NOMO-1 treated with DMSO at 0.1 percent for 48 hours (cell line): ENCODE data around the gene JMJD4.

Experiments used
- DNase-seq: peaks from one replicate; lab custom pipeline; 2025; ENCODE audit not compliant: unreplicated experiment; lab: John Stamatoyannopoulos, UW

JMJD4 gene

DNA sequence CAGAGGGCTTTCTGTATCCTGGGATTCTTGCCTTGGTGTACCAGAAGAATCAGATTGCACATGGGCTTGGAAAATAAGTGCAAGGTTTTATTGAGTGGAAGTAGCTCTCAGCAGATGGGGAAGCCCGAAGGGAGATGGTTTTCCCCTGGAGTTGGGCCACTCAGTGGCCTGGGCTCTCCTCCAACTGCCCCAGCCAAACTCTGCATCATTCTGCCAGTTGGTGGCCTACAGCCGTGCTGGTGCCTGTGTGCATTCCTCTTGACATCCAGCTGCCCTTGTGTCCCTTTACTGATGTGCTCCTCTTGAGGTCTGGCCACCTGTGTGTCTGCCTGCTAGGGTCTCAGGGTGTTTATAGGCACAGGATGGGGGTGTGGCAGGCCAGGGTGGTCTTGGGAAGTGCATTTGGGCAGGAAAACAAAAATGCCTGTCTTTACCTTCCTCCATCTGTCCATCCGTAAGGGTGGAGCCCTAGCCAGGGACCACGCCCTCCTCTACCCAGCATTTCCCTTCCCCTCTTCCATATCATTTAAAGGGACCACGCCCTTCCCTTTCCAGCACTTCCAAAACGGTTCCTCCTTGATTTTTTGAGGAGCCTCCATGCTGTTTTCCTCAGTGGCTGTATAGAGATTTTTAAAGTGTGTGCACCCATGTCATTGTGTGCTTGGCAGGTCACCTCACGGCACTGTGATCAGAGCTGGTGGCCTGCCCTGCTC is 19.1 kb upstream of the JMJD4 start:
- no peak for DNase-seq

DNA sequence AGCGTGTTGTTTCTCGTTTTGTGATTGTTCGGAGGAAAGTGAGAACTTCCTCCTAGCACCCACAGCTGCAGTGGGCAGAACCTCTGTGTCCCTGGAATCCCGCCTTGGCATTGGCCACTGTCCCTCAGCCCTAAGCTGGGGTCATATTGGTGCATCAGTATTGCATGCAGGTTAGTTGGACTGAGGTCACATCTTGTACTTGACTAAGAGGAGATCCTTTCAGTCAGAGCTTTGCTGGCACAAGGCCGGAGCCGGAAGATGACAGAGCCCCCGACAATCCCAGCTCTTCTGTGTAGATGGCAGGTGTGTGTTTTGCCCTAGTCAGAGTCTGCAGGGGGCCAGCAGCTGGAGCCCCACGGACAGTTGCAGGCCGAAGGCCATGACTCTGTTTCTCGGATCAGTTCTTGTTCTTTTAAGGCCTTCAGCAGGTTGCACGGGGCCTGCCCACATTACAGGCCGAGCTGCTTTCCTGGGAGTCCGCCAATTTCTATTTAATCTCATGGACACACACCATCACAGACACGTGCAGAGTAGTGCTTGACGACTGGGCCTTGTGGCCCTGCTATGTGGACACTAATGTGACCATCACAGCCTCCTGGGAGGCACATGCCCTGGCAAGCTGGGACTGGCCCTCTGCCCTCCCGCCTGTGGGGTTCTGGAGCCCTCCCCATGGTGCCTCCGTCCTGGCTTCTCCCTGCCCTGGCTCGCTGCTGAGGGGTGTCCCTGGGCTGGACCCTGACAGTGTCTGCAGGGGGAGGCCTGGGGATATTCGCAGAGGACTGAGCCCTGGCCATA is 15.0 kb upstream of the JMJD4 start:
- DNase-seq: no peak

DNA sequence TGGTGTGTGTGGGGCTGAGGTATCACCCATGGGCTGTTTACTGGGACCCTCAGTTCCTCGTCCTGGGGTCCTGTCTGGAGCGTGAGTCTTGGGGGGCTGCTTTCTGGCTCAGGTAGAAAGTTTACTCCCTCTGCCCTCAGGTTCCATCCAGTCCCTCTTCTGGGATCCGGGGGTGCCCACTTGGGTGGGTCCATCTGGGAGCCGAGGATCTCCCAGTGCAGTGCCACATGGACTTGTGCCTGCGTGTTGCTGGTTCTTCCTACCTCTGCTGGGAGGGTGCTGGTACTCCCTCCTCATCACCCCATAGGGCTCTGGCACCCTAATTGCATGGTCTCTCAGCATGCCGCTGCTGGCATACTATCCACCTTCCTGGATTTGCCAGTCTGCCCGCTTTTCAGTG is 14.1 kb upstream of the JMJD4 start:
- DNase-seq: no peak

DNA sequence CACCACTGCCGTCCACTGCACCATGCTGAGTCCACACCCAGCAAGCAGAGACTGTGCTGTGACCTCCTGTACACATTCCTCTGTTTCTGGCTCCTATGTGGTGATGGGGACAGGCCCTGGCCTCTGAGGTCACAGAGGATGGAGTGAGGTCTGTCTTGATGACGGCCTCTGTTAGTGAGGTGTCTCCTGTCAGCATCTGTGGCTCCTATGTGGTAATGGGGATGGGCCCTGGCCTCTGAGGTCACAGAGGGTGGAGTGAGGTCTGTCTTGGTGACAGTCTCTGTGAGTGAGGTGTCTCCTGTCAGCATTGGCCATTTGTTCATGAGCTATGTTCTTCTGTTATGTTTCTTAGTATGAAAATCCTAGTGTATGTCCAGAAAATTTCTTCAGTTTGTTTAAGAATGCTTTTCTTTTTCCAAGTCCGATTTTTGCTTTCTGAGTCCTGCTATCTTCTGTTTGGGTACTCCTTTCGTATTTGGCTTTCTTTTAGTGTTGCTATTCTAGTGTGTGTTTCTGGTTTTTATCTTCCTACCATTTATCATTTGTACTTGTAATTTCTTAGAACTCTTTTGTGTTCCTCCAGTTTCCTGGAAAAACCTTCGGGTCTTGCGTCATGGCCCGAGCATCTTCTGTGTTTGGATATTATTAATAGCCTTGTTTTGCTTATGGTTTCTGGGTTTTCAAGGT is 13.5 kb upstream of the JMJD4 start:
- no peak for DNase-seq

DNA sequence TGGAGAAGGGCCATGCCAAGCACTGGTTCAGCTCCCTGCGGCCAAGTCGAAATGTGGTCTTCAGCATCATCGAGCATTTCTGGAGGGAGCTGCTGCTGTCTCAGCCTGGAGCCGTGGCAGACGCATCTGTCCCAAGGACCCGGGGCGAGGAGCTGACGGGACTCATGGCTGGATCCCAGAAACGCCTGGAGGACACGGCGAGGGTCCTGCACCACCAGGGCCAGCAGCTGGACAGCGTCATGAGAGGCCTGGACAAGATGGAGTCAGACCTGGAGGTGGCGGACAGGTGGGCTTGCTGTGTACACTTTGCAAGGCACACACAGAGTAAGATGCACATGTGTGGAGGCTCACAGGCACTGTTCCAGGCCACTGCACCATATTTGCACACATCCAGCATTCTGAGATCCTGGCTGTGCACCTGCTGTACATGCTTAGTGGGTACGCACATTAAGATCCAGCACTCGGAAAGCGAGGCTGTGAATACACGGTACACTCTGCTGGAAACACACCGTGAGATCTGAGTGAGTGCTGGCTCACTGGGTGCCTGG is 12.9 kb upstream of the JMJD4 start:
- no peak for DNase-seq

DNA sequence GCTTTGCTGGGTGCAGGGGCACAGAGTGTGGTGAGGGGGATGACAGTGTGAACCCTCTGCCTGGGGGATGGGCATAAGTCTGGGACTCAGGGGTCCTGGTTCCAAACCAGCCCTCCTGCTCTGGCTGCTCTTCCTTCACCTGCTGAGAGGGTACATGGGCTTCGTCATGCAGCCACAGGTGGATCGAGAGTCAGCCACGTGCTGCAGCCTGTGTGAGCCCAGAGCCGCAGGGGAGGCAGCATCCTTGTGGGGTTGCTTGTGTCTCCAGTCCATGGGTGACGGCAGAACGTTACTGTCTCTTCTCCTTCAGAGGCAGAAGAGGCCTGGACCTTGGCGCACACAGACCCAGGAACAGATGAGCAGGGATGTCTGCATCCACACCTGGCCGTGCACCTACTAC is 12.3 kb upstream of the JMJD4 start:
- DNase-seq: no peak

DNA sequence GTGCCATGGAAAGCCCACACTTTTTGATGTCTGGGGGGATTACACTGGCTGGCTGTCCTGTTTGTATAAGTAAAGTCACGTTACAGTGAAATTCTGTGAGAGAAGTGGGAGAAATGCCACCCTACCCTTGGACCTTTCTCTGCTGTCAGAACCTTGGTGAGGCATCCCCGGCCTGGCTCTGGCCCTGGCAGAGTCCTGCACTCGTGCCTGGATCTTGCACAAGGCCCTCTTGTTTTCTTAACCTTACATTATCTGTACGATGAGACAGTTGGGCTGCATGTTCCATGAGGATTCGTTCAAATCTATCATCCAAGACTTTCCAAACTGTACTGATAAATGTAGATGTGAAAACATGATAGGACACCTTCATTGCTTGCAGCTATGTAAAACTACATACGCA is 11.6 kb upstream of the JMJD4 start:
- no peak for DNase-seq

DNA sequence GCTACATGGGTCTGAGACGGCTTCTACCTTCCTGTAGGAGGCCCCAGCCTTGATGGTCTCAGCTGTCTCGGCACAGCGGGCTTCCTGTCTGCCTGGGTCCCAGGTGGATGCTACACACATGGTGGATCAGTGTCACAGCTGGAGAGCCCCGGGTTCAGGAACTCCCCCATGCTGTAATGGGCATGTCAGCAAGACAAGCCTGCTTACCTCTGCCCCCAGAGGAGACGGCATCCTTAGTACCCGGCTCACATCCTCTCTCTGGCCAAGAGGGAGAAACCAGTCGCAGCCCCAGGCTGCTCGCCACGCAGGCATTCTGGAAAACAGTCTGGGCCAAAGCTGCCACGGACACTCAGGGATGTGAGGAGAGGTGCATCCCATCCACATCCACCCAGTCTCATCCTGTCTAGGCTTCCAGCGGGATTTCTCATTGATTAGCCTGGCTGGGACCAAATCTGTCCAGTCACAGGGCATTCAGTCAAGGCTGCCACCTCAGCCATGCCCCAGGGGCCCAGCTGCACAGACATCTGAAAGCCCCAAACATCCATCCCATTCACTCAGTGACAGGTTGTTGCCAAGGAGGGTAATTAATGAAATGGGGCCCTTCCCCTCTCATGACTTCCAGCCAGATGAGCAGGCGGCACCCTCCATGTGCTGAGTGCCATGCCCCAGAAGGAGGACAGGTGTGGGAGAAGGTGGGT is 10.6 kb upstream of the JMJD4 start:
- DNase-seq: no peak

DNA sequence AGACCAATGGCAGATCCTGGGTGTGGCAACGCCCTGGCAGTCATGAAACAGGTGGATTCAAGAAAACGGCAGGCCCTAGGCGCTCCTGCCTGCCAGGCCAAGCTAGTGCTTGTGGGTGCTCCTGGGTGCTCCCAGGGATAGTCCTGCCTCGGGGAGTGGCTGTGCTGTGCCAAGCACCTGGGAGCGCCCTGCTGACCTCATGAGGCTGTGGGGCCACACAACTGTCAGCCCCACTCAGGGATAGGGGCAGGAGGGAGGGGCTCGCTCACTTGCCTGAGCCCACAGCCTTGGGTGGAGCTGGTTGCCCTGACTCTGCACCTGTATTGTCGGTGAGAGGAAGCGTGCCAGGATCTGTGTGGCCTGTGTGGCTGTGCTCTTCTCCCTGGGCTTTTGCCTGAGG is 9.6 kb upstream of the JMJD4 start:
- DNase-seq: no peak

DNA sequence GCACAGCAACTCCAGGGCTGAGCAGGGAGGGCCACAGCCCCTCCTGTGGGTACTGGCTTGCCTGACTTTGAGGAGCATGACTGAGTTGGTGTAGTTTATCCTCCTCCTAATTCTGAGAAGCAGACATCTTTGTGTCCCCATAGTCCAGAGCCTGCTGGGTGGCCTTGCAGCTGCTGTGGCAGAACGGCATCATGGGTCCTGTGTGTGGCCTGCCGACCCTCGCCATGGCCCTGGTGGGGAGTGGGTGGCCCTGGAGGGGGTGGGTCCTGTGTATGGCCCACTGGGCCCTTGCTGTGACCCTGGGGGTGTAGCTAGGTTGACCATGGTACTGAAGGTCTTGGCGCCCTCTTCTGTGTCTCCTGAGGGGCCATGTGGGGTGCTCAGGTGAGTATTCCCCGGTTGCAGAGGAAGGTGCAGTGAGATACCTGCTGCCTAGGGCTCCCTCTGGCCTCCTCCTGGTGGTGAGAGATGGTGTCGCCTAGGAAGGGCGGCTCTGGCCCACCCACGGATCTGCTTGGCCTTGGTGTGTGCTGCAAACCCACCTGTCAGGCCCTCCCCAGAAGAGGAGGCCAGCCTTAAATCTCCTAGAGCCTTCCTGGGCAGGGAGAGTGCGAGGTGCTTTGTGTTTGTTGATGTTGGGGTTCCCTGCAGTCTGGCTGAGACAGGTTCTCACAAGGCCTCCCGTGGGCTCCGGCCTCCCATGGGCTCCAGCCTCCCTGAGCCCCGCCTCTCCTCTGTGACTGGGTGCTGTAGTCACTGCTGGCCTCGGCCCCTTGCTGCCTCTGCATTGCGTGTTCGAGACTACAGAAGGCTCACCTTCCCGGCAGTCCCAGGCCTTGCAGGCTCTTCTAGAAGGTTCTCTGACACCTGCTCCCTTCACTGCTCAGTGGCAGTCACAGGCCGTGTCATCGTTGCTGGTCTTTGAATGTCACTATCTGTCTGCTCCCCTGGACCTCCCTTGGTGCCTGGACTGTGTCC is 7.9 kb upstream of the JMJD4 start:
- DNase-seq: no peak

DNA sequence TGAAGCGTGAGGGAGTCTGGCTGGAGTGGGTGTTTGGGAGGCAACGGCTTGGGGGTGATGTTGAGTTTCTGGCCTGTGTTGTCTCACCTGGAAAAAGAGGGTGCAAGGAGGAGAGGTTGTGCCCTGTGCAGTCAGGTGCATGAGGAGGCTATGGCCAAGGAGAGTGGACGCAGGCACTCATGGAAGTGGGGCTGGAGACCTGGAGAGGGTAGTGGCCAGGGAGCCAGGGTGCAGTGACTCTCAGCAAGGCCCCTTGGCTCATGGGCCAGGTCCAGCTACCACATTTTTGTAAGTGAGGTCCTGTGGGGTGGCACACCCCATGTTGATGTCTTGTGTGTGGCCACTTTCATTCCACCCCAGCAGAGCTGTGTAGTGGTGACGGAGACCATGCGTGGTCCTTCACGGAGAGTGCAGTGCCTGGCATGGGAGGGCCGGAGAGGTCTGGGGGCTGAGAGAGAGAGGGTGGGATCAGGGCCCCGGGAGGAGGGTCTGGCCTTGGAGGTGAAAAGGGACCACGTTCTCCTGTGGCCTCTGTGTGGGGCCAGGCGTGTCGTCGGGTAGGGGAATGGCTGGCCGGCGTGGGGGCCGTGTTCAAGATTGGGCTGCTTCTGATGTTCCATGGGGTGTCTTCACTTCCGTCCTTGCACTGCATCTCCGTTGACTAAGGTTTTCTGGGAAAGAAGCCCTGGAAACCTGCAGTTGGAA is 6.2 kb upstream of the JMJD4 start:
- no peak for DNase-seq

DNA sequence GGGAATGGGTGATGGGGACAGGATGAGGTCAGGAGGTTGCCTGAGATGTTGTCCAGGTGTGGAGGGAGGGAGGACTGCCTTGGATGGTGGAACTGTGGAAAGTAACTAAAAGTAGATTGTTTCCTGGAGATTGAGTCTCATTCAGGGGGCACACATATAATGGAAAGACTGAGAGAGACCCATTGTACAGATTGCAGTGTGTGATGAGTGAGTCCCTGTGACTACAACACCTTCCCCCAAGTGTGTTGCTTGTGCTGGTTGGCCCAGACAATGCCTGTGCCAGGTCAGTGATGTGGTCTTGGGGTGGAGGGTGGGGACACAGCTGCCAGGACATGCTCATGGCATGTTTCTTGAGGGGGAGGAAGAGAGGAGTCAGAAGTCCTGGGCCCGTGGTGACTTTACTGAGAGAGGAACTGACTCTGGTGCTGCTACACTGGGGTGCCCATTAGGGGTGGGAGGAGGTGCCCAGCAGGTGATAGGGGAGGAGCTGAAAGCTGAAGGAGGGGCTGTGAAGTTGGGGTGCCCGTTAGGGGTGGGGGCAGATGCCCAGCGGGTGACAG is 5.4 kb upstream of the JMJD4 start:
- DNase-seq: no peak

DNA sequence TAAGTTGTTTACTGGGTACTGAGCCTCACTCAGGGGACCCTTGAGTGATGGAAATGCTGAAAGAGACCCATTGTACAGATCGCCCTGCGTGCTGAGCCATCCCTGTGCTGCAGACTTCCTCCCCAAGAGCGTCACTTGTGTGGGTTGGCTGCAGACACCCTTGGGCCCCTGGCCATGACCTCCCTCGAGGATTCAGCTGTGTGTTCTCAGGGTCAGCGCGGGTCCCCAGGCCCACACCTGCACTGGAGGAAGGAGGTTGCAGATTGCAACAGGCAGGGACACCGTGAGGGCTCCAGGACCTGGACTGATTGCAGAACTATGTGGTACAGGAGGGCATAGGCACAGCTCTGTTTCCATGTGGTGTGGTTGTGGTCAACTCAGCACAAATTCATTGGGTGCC is 4.5 kb upstream of the JMJD4 start:
- DNase-seq: no peak

DNA sequence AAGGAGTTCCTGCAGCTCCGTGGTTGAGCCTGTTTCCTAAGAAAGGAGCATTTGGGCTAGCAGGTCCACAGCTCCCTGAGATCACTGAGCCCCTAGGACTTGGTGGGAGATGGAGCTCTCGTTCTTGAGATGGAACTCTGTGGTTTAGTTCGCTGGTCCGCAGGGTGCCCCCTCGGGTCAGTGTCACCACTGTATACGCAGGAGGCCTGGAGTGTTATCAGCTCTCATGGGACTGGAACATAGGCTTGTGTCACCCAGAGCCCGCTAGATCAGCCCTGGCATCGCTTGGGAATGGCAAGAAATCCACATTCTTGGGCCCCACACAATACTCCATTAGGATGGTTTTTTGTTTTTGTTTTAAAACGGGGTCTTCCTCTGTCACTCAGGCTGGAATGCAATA is 3.7 kb upstream of the JMJD4 start:
- no peak for DNase-seq

DNA sequence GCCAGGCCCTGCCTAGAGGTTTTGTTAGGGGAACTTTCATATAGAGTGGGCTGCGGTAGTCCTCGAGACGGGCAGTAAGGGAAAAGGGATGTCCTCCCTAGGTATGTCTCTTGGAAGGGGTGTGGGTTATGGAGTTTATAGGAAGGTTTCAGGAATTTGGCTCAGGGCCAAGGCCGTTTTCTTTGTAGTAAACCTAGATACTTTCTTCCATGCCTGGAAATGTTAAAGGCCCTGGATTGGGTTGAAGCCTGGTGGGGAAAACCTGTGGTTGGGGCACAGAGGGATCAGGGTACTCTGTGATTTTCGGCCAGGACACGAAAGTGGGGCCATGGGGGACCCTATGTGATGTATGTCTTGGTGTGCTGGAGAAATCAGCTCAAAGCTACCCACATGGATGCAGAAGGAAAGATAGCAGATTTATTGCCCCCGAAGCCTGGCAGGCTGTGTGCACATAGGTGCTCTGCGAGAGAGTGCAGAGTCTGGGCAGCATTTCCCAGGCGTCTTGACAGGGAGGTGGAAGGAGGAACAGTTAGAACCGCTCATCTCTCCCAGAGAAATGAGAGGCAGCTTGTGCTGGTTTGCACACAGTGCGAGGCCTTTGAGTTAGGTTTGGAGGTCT is 1.8 kb upstream of the JMJD4 start:
- DNase-seq: no peak

DNA sequence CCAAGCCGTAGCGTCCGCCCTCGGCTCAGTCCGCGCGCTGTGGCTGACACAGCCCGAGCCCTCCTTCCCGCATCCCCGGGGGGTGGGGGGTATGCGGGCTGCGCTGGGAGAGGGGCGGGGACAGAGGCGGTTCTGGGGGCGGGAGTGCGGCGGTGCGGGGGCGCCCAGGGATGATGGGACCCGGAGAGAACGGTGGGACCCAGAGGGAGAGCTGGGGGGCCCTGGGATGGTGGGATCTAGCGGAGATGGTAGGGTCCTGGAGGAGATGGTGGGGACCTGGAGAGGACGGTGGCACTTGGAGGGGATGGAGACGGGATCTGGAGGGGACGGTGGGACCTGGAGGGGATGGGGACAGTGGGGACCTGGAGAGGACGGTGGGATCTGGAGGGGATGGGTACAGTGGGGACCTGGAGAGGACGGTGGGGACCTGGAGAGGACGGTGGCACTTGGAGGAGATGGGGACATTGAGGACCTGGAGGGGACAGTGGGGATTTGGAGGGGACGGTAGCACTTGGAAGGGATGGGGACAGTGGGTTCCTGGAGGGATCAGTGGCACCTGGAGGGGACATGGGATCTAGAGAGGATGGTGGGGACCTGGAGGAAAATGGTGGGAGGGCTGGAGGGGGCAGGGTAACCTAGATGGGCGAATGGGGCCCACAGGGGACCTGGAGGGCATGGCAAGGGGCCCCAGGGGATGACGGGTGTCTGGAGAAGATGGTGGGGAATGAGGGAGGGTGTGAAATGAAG is 610 bp upstream of the JMJD4 start:
- no peak for DNase-seq

DNA sequence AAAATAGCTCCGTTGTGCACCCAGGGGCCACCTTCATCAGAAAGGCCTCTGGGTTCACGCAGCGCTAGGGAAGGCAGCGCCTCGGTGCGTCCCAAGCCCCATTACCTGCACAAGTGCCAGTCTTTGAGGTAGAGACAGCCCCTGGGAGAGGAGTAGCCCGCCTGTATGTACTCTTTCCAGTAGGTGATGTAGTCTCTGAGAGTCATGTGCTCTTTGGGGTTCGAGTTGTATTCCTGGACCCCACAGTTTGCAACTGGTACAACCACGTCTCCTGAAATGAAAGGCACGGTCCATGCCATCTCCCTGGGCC is 601 bp downstream of the JMJD4 start:
- no peak for DNase-seq
